GM23338 (cell line): ENCODE measurements around the gene CCDC186. TPM values are rescaled to one million over a fixed set of nuclear protein-coding genes. Genes with fewer than 3 reads are reported as not detected.

ENCODE experiments used
- ATAC-seq: fragments of 200-7000 bp; cut with Tn5 transposase; 3 replicates; pipeline ENCODE4 v1.9.1; 2020
- DNase-seq: peaks from one replicate; pipeline ENCODE4 v3.0.0-alpha.2; 2015; ENCODE audit warnings: low spot score
- H2AFZ ChIP-seq: fragments of 200-600 bp; sonication (generic); 2 replicates; pipeline ENCODE4 v1.8.0; 2016; ENCODE audit warnings: antibody characterized with exemption, mild to moderate bottlenecking, moderate library complexity
- H3F3A ChIP-seq: fragments of 200-600 bp; sonication (generic); replicated peaks from 2 replicates; pipeline ENCODE4 v1.8.0; 2017; ENCODE audit warnings: antibody characterized with exemption, mixed run types, low read depth
- H3K27ac ChIP-seq: fragments of 200-600 bp; sonication (generic); 2 replicates; pipeline ENCODE4 v1.6.1; 2016; ENCODE audit warnings: low read depth
- H3K27me3 ChIP-seq: fragments of 200-600 bp; sonication (generic); 2 replicates; pipeline ENCODE4 v1.8.0; 2016; ENCODE audit warnings: mild to moderate bottlenecking, mixed run types, moderate library complexity; ENCODE audit not compliant: insufficient read depth
- H3K36me3 ChIP-seq: fragments of 200-600 bp; sonication (generic); 2 replicates; pipeline ENCODE4 v1.8.0; 2016; ENCODE audit warnings: mild to moderate bottlenecking; ENCODE audit not compliant: insufficient read depth
- H3K4me1 ChIP-seq: fragments of 200-600 bp; sonication (generic); 2 replicates; pipeline ENCODE4 v1.8.0; 2016; ENCODE audit warnings: mild to moderate bottlenecking, moderate library complexity; ENCODE audit not compliant: insufficient read depth
- H3K4me2 ChIP-seq: fragments of 200-600 bp; sonication (generic); 2 replicates; pipeline ENCODE4 v1.7.1; 2017; ENCODE audit warnings: mixed run types
- H3K4me3 ChIP-seq: fragments of 200-600 bp; sonication (generic); 2 replicates; pipeline ENCODE4 v1.6.1; 2016; ENCODE audit warnings: mixed run types
- H3K79me2 ChIP-seq: fragments of 200-600 bp; sonication (generic); replicated peaks from 2 replicates; pipeline ENCODE4 v1.8.0; 2017; ENCODE audit warnings: mild to moderate bottlenecking; ENCODE audit not compliant: insufficient read depth
- H3K9me2 ChIP-seq: fragments of 200-600 bp; sonication (generic); 2 replicates; pipeline ENCODE4 v1.8.0; 2017; ENCODE audit not compliant: insufficient read depth
- H4K20me1 ChIP-seq: fragments of 200-600 bp; sonication (generic); replicated peaks from 2 replicates; pipeline ENCODE4 v1.8.0; 2017; ENCODE audit warnings: mild to moderate bottlenecking; ENCODE audit not compliant: insufficient read depth
- H3K27ac Mint-ChIP-seq: 2 replicates; pipeline ENCODE4 v1.8.0; 2020; ENCODE audit warnings: inconsistent platforms, mild to moderate bottlenecking, moderate library complexity, mixed read lengths
- H3K27me3 Mint-ChIP-seq: 3 replicates; pipeline ENCODE4 v1.8.0; 2022; ENCODE audit warnings: low read depth, mild to moderate bottlenecking, moderate library complexity, mixed read lengths, inconsistent platforms; ENCODE audit not compliant: insufficient read depth, poor library complexity
- H3K36me3 Mint-ChIP-seq: 3 replicates; pipeline ENCODE4 v1.8.0; 2021; ENCODE audit warnings: low read depth, mild to moderate bottlenecking, inconsistent platforms, moderate library complexity, mixed read lengths
- H3K4me1 Mint-ChIP-seq: 3 replicates; pipeline ENCODE4 v1.8.0; 2020; ENCODE audit warnings: mild to moderate bottlenecking, inconsistent platforms, mixed read lengths
- H3K4me3 Mint-ChIP-seq: 3 replicates; pipeline ENCODE4 v1.8.0; 2021; ENCODE audit warnings: moderate library complexity, mild to moderate bottlenecking, inconsistent platforms, mixed read lengths
- H3K9me3 Mint-ChIP-seq: 3 replicates; pipeline ENCODE4 v1.8.0; 2020; ENCODE audit warnings: moderate library complexity, mild to moderate bottlenecking, inconsistent platforms, mixed read lengths
- CREB1 ChIP-seq: fragments of 250-450 bp; sonication (Bioruptor Pico); IDR thresholded peaks from 2 replicates; pipeline ENCODE4 v1.5.0; 2020; ENCODE audit warnings: low read depth, mild to moderate bottlenecking, moderate library complexity
- ETS1 ChIP-seq: IDR thresholded peaks from 2 replicates; pipeline ENCODE4 v1.6.1; 2016; ENCODE audit warnings: antibody characterized with exemption
- EZH2 ChIP-seq: fragments of 200-600 bp; sonication (generic); IDR thresholded peaks from one replicate; pipeline ENCODE4 v1.8.0; 2017; ENCODE audit warnings: antibody characterized with exemption, mild to moderate bottlenecking, low read depth; ENCODE audit not compliant: unreplicated experiment
- EZH2phosphoT487 ChIP-seq: fragments of 200-600 bp; sonication (generic); IDR thresholded peaks from one replicate; pipeline ENCODE4 v1.8.1; 2018; ENCODE audit warnings: antibody characterized with exemption; ENCODE audit not compliant: unreplicated experiment
- JUNB ChIP-seq: IDR thresholded peaks from one replicate; pipeline ENCODE4 v1.6.1; 2016; ENCODE audit warnings: antibody characterized with exemption; ENCODE audit not compliant: unreplicated experiment
- POLR2AphosphoS5 ChIP-seq: IDR thresholded peaks from 2 replicates; pipeline ENCODE4 v1.6.1; 2016; ENCODE audit warnings: antibody characterized with exemption, low read depth
- REST ChIP-seq: IDR thresholded peaks from one replicate; pipeline ENCODE4 v1.6.1; 2018; ENCODE audit warnings: antibody characterized with exemption; ENCODE audit not compliant: unreplicated experiment
- STAT1 ChIP-seq: IDR thresholded peaks from one replicate; pipeline ENCODE4 v1.6.1; 2016; ENCODE audit warnings: antibody characterized with exemption; ENCODE audit not compliant: unreplicated experiment
- ZNF114 ChIP-seq: fragments of 250-450 bp; sonication (Bioruptor Pico); IDR thresholded peaks from 2 replicates; pipeline ENCODE4 v1.5.0; 2020; ENCODE audit warnings: mild to moderate bottlenecking, moderate library complexity
- ZNF331 ChIP-seq: fragments of 250-450 bp; sonication (Bioruptor Pico); IDR thresholded peaks from 2 replicates; pipeline ENCODE4 v1.5.0; 2020; ENCODE audit warnings: low read depth, mild to moderate bottlenecking, moderate library complexity
- polyA plus RNA-seq: library from polyadenylated mRNA; unstranded; fragments of >200 nt; fragmentation: Nextera tagmentation; extraction: Ambion mirVana; gene quantifications from 2 replicates; pipeline ENCODE4 v1.2.1, GENCODE V29; 2016
- total RNA-seq: library from RNA; depleted of rRNA; stranded (reverse); fragments of >200 nt; shearing (Covaris generic); gene quantifications from 2 replicates; pipeline ENCODE4 v1.2.3, GENCODE V29; 2014

The CCDC186 gene
- total and polyA plus RNA-seq, 2 experiments from 2014 or later = 24.2 to 50.7 TPM

GRCh38 chr10:114220281-114220680 lies 46.3 kb upstream of the CCDC186 start:
- no peaks in the 10 kb centered on the region for H3K36me3 ChIP-seq
- H3K4me1 ChIP-seq = no peaks in the 10 kb centered on the region
- H3K4me3 ChIP-seq = no peak overlapping the region
- no peak overlapping the region for H3K4me2 ChIP-seq
- Mint-ChIP-seq H3K4me1 (no peaks in the 10 kb centered on the region), H3K9me3 (no peaks in the 10 kb centered on the region; the same call in 2 of the 3 replicates), H3K4me3 (no peak overlapping the region), H3K27ac (no peak overlapping the region), H3K27me3 (no peaks in the 10 kb centered on the region), H3K36me3 (no peaks in the 10 kb centered on the region)
- H3K27ac ChIP-seq = no peak overlapping the region
- H4K20me1 ChIP-seq = no peaks in the 10 kb centered on the region
- ATAC-seq = no peak
- no peaks in the 10 kb centered on the region for H3F3A ChIP-seq
- H3K9me2 ChIP-seq = peaks cover 5% of the 10 kb centered on the region; the same call in 1 of the 2 replicates
- H2AFZ ChIP-seq = no peak overlapping the region
- TF ChIP-seq ZNF331 (CRISPR knock-in tag) (no peak), REST (no peak), JUNB (no peak), ZNF114 (no peak), ETS1 (no peak), STAT1 (no peak), EZH2phosphoT487 (no peak)
- no peaks in the 10 kb centered on the region for H3K27me3 ChIP-seq
- no peak for DNase-seq
- H3K79me2 ChIP-seq = no peaks in the 10 kb centered on the region

- no peaks in the 10 kb centered on the region for H3K4me1 Mint-ChIP-seq
- Histone ChIP-seq H3K79me2 (no peaks in the 10 kb centered on the region), H3K36me3 (no peaks in the 10 kb centered on the region), H3K4me2 (no peak overlapping the region), H3F3A (no peaks in the 10 kb centered on the region), H3K4me3 (no peak overlapping the region), H4K20me1 (no peaks in the 10 kb centered on the region), H3K9me2 (no peaks in the 10 kb centered on the region), H3K4me1 (no peaks in the 10 kb centered on the region), H3K27ac (no peak overlapping the region), H3K27me3 (no peaks in the 10 kb centered on the region), H2AFZ (no peak overlapping the region)
- DNase-seq (no peak), ATAC-seq (no peak)
- no peaks in the 10 kb centered on the region for H3K36me3 Mint-ChIP-seq
- no peak overlapping the region for H3K27ac Mint-ChIP-seq
- H3K9me3 Mint-ChIP-seq = no peaks in the 10 kb centered on the region
- no peak overlapping the region for H3K4me3 Mint-ChIP-seq
- H3K27me3 Mint-ChIP-seq = no peaks in the 10 kb centered on the region
- TF ChIP-seq REST (no peak), CREB1 (no peak), ZNF331 (CRISPR knock-in tag) (no peak), POLR2AphosphoS5 (no peak), STAT1 (no peak), EZH2 (no peak), ETS1 (no peak)
These were observed 41.0 kb upstream of the CCDC186 start for GRCh38 chr10:114215033-114215432.
